Embryonic facial prominence (tissue), 1 donor: ENCODE measurements around the gene C16orf96.

Experiments
- DNase-seq: peaks from one replicate; pipeline ENCODE4 v3.0.0-alpha.2; 2016; ENCODE audit errors: extremely low spot score

Gene C16orf96

GRCh38 chr16:4601036-4601863 lies 45.1 kb downstream of the C16orf96 start:
- DNase-seq, result no peak

GRCh38 chr16:4601864-4602186 lies 45.7 kb downstream of the C16orf96 start:
- no peak for DNase-seq

- no peak for DNase-seq
These were observed 46.2 kb downstream of the C16orf96 start for GRCh38 chr16:4602331-4602730.

GRCh38 chr16:4603624-4604170 lies 47.6 kb downstream of the C16orf96 start:
- DNase-seq, result no peak

GRCh38 chr16:4604401-4604800 lies 48.3 kb downstream of the C16orf96 start:
- DNase-seq, result no peak

GRCh38 chr16:4606354-4606753 lies 50.2 kb downstream of the C16orf96 start:
- no peak for DNase-seq

GRCh38 chr16:4607841-4608703 lies 51.9 kb downstream of the C16orf96 start:
- DNase-seq, result no peak

GRCh38 chr16:4608704-4608980 lies 52.5 kb downstream of the C16orf96 start:
- no peak for DNase-seq

GRCh38 chr16:4609200-4610010 lies 53.3 kb downstream of the C16orf96 start:
- no peak for DNase-seq

- DNase-seq, result no peak
These were observed 54.2 kb downstream of the C16orf96 start for GRCh38 chr16:4610011-4611005.

- no peak for DNase-seq
These were observed 55.3 kb downstream of the C16orf96 start for GRCh38 chr16:4611337-4612021.

- no peak for DNase-seq
These were observed 56.4 kb downstream of the C16orf96 start for GRCh38 chr16:4612474-4612931.

GRCh38 chr16:4612977-4613635 lies 57.0 kb downstream of the C16orf96 start:
- DNase-seq, result no peak

GRCh38 chr16:4613636-4614570 lies 57.8 kb downstream of the C16orf96 start:
- DNase-seq, result no peak

GRCh38 chr16:4614571-4615383 lies 58.6 kb downstream of the C16orf96 start, which contains the start of gene UBALD1:
TSS of gene UBALD1 (minus strand) at chr16:4614888. CDS start at chr16:4614797, 91 bp downstream.
- DNase-seq, result peak; percentile 56

- DNase-seq, result peak; percentile 13
These were observed 59.4 kb downstream of the C16orf96 start for GRCh38 chr16:4615384-4616046.
